GM21367 (cell line): Measurements from ENCODE around the gene CARD11.

ENCODE experiments used
- ATAC-seq: cut with Tn5 transposase; IDR thresholded peaks from one replicate; pipeline ENCODE4 v1.9.1; 2021; ENCODE audit not compliant: unreplicated experiment

Gene CARD11

DNA sequence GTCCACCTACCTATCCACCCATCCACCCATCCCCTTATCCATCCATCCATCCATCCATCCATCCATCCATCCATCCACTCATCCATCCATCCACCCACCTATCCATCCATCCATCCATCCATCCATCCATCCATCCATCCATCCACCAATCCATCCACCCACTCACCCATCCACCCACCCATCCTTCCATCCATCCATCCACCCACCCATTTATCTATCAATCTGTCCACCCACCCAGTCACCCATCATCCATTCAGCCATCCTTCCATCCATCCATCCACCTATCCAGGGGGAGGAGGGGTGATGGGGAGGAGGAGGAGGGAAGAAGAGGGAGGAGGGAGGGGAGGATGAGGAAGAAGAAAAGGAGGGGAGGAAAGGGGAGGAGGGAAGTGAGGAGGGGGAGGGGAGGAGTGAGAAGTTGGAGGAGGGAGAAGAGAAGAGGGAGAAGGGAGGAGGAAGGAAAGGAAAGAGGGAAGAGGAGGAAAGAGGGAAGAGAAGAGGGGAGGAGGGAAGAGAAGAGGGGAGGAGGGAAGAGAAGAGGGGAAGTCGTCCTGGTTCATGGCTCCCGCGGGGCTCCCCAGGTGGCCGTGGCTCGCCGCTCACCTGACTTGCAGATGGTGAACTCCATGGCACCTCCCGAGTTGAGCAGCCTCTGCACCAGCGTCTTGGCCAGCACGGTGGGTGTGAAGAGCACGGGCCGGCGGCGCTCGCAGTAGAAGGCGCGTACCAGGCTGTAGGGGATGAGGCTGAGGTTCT lies 130.8 kb downstream of the CARD11 start:
- no peak for ATAC-seq

DNA sequence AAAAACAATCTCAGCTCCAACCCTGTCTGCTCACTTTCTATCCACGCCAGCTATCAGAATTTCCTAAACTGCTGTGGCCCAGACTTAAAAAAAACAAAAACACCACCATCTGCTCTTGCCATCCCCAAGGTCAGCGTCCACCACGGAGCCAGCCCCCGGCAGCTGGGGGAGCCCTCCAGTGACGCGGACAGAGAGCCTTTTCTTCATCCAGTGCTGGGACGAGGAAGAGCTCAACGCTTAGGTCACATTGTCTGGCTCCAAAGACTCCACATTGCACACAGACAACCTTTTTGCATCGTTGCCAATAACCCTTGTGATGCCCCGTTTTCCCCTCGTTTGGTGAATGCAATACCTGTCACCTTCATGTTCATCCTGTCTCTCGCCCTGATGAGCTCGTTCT lies 132.2 kb downstream of the CARD11 start:
- ATAC-seq, result no peak

DNA sequence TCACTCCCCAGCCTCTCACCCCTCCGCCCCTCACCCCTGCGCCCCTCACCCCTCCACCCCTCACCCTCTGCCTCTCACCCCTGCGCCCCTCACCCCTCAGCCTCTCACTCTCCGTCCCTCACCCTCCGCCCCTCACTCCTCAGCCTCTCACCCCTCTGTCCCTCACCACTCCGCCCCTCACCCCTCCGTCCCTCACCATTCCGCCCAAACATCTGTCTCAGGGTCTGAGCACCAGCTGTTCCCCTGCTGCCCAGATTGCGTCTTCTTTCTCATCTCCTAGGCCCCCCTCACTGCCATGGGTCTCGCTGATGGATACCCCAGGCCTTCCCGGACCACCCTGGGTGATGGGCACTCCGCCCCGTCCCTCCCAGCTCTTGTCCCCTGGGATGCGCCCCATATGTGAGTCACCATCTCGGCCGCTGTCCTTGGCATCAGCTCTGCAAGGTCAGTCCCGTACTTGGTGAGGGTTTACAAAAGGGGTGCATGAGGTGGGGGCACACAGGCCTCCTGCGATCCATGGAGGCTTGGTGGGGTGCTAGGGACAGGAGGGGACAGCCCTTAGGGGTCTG lies 134.1 kb downstream of the CARD11 start:
- ATAC-seq, result no peak

DNA sequence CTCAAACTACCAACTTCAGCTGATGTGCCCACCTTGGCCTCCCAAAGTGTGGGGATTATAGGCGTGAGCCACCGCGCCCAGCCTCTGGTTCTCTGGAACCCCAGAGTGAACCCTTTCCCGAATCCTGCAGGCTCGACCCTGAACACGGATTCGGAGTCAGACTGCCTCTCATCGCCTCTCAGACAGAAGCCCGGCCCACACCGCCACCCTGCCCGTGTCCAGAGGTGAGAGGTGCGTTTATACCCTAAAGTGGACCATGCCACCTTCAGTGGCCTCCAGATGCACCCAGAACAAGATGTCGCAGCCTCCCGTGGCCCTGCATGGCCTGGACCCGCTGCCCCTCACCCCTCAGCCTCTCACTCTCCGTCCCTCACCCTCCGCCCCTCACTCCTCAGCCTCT lies 134.6 kb downstream of the CARD11 start:
- ATAC-seq, result no peak

DNA sequence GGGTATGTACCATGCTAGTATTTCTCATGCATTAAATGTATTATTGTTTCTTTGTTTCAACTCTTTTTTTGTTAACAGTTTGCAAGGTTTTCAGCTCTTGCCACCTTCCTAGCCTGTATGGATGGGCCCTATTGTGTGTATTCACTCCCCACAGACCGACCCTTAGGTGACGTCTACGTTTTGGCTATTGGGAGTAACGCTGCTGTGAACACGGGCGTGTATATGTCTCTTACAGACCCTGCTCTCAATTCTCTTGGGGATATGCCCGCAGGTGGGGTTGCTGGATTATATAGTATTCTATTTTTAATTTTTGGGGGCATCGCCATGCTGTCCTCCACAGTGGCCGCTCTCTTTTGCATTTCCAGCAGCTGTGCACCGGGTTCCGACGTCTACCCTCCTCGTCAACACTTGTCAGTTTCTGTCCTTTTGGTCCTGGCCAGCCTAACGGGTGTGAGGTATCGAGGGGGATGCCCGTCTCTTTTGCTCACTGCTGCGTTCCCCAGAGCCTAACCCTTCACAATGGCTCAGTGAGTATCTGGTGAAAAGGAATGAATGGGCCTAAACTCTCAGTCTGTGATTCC lies 135.5 kb downstream of the CARD11 start:
- no peak for ATAC-seq

DNA sequence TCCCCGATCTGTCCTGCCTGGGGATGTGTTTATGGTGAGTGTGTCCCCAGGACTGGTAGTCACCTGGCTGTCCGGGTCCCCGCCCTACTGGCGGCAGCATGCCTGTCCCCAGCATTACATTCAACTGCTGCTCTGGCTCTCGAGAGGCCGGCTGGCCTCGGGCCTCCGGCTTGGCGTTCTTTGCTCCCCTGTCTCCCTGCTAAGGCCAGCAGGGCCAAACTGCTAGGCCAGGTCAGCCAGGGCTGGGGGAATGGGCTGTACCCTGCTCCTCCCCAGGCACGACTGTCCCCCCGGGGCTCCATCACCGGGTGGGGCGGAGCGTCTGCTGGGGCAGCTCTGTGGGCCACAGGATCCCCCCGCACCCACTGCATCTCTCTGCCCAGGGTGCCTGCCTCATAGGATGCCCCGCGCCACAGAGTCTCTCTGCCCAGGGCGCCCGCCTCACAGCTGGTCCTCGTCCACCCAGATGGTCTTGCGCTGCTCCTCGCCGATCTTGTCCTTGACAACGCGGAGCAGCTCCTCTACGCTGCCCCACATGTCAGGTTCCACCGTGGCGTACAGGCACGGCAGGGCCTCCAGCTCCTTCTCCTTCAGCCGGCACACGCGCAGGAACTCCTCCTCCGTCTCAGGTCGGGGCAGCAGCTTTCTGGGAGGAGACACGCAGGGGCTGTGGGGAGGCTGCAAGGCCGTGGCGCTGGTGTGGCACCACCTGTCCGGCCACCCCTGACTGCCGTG lies 137.3 kb downstream of the CARD11 start:
- no peak for ATAC-seq

DNA sequence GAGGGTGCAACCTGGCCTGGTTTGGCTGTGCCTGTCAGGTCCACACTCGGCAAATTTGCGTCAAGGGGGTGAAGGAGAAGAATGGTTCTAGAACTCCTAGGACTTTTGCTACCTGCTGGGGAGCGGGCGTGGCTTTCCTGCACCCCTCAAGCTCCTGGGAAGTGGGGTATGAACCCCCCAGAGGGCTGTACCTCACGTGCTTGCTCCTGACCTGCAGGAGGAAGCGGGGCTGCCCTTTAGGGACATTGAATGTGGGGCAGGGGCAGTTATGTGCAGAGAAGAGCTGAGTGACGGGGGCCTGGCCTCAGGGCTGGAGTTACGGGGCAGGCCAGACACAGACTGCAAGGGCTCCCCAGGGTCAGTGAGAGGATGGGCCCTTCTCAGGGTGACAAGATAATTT lies 138.2 kb downstream of the CARD11 start:
- no peak for ATAC-seq

DNA sequence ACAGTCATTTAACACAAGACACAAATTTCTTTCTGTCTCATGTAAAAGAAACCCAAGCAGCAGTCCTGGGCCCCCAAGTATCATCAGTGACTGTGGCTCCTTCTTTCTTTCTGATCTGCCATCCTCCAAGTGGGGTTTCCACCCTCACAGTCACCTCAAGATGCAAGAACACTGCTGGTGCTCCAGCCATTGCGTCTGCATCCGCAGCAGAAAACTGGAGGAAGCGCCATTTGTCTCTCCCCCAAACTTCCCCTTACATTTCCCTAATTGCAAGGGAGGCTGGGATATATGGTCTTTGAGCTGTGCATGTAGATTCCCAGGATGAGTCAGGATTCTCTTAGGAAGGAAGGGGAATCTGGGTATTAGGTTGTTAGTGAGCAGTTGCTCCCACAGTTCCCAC lies 138.6 kb downstream of the CARD11 start:
- ATAC-seq, result no peak

DNA sequence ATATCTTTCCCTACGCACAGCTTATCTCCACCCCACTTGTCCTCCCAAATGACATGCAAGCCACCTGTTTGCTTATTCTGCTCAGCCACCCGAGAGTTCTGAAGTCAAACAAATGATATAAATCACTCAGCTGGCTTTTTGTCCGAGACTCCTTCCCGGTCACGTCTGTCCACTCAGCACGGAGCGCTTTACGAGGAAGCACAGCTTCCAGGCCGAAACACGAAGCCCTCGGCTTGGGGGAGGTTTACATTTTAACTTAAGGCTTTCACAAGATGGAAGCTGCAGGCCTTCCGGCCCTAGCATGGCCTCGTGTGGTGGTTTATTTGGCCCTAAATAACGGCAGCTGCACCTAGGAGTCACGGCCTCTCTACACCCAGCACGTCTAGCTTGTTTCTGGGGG lies 139.5 kb downstream of the CARD11 start:
- no peak for ATAC-seq

DNA sequence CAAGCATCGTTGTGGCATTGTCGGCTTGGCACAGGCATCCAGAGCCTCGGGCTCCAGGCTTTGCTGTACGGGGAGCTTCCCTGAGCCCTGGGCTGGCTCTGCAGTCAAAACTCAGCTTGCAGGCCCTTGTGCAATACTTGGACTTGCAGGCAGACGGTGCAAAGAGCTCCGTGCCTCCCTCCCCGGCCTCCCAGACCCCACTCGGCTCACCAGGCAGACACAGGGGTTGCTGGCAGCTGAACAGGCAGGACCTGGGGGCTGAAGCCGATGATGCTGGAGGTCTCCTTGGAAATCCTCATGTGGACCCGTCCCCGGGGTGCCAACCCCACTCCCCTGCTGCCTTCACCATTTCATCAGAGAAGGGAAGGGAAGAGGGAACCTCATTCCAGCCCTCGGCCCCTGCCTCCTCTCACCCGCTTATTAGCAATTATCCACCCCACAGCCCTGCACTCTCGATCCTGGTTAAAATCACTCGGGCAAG lies 139.9 kb downstream of the CARD11 start:
- no peak for ATAC-seq

DNA sequence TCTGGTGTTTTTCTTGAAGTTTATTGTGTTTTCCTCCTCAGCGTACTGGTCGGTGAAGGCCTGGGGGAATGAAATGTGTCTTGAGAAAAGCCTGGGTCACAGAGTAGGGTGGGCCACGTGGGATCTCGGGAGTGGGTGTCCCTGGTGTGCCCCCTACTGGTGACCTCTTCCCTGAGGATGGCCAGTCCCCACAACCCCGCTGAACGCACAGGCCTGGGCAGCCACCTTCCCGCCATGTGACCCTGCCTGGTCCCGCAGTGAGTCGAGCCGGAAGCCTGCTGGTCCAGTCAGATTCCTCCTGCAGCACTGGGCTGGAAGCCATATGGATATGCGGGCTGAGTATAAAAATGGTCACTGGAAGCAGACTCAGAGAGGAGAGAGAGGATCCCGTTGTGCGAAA lies 146.6 kb downstream of the CARD11 start:
- ATAC-seq, result no peak

DNA sequence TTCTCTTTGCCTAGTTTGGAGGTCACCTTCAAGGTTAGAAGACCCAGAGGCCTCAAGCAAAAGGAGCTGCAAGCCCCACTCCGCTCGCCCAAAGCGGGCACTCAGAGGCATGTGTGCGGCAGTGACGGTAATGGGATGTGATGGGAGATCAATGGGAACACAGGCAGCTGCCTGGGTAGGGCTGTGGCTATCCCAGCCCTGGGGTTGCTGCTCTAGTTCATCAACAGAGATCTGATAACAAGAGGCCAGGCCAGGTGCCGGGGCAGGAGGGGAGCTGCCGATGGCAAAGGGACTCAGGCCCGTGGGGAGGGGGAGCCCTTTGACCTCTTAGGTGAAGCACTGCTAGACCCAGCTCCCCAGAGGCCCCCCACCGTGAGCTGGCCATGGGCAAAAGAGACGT lies 147.5 kb downstream of the CARD11 start:
- no peak for ATAC-seq

DNA sequence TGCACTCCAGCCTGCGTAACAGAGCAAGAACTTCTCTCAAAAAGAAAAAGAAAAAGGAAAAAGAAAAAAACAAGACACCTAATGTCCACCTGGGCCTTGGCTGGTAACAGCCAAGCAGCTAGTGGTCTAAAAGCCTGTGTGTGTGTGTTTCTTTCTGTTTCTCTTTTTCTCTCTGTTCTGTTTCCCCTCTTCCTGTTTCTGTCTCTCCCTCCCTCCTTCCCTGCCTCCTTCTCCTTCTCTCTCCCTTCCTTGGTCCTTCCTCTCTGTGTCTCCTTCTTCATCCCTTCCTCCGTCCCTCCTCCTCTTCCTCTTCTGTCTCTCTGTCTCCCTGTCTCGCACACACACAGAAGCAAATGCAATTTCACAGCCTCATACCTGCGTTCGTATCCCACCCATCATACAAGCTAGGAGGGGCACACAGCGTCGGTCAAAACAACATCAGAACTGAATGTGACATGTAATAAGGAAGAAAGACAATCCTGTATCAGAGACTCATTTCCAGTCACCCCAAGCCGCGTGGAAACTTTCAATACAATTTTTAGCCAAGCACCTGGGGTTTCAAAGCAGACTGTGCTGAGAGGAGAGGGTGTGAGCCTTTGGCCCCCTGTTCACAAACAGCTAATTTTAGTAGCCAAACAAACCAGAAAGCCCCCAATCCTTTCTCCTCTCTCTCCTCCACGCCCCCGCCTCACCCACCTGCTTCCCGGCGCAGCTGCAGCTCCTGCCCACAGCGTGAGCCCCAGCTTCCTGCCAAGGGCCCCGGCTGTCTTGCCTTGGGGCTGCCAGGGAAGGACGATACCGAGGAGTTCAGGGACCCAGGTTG lies 149.3 kb downstream of the CARD11 start:
- ATAC-seq, result peak; percentile 60

DNA sequence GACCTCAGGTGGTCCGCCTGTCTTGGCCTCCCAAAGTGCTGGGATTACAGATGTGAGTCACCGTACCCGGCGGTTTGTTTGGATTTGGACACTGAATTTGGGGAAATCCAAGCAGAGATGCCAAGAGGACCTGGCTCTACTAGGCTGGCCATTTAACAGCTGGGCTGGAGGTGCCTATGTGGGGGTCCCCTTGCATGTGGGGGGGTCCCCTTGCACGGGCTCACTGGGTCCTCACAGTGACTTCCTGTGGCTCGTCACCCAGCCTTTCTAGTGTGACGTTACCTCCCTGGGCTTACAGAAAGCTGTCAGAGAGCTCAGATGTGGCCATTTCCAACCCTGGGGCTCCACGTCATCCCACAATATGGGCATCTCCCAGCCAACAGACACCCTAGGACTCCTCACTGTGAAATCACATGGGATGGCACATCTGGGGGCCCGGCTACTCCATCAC lies 150.2 kb downstream of the CARD11 start:
- ATAC-seq, result no peak

DNA sequence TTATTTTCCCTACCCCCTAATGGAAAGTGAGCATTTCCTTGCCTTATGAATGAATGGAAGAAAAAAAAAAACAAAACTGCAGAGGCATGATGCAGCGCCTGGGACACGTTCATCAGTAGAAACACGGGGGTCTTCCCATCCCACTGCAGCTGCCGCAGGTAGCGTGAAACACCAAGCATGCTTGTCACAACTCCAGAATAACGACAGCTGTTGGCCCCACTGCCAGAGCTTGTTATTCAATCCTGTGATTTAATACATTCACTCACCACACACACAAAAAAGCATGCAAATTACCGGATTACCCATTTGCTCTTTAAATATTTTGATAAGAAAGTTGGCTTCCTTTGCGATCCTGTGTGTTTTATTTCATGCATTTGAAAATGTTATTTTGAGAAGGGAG lies 151.1 kb downstream of the CARD11 start:
- ATAC-seq, result no peak

DNA sequence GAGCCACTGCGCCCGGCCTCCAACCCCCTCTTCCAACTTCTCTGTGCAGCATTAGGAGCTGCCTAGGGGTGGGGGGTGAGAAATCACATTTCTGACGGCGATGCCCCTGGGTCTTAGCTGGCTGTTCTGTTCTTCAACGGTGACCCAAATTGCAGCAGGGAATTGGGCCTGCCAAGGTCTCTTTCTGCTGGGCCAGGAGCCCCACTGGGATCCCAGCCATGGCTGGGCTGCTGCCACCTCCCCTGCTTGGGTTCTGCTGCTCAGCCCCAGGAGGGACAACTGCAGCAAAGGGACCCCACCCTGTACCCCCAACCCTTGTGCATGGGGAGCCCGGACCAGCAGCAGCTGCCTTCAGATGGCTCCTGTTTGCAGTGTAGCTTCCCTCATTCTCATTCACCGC lies 155.9 kb downstream of the CARD11 start:
- no peak for ATAC-seq

DNA sequence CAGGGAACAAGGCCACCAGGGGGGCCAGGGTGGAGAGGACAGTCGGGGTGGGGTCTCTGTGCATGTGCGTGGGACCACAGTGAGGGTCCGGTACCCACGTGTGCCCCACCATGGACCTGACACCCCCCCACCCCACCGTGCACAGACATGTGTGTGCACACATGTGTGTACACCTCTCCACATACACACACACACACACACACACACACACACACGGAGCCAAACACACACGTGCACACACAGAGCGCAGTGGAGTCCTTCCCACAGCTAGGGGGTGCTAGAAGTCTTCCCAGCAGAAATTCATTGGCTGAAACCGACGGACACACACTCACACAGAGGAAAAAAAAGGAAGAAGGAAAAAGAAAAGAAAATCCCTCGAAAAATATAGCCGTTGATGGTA lies 156.8 kb downstream of the CARD11 start:
- ATAC-seq, result no peak

DNA sequence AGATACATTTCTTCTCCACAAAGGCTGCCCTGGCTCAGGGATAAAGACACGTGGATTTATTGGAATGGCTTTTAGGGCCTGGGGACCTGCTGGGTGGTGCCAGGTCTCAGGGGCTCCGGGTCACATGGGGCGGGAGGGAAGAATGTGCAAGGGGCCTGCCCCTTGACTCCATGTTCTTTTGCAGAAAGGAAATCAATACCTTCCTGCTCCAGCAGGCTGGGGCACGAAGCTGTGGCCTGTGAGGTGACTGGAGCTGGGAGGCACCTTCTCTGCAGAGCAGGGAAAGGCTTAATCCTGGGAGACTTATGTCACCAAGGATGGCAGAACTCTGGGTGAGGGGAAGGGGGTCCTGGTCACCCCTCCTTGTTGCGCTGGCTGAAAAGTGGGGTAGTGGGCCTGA lies 157.3 kb downstream of the CARD11 start:
- no peak for ATAC-seq

DNA sequence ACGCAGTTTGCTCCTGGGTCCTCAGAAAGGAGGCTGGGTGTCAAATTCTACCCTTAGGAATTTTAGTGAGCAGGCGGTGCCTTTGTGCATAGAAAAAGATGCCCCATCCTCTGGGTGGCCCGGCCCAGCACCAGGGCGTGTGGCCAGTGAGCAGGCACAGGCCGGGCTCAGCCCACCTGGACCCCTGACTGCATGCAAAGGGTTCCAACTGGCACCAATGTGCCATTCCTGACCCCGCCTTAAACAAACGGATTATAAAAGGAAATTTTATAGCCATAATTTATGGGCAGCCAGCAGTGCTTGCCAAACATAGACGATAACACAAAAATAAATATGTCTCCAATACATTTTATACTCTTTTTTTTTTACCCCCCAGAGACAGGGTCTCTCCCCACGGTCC lies 159.5 kb downstream of the CARD11 start:
- ATAC-seq, result no peak

DNA sequence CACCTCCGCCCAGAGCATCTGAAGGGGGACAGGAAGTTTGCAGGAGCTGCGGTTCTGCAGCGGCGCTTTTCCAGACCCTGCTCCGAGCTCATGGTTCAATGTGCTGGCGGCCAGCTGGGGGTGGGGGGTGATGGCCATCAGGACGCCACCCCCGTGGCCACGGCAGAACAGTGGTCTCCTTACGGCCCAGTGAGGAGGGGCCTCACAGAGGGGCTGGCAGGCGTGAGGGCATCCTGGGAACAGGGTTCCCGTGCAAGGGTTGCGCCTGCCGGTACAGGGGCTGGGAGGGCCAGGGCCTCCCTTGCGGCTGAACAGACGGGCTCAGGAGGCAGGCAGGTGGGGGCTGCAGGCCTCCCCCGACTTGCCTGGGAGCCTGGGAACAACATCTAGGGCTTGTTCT lies 160.6 kb downstream of the CARD11 start:
- ATAC-seq, result no peak

DNA sequence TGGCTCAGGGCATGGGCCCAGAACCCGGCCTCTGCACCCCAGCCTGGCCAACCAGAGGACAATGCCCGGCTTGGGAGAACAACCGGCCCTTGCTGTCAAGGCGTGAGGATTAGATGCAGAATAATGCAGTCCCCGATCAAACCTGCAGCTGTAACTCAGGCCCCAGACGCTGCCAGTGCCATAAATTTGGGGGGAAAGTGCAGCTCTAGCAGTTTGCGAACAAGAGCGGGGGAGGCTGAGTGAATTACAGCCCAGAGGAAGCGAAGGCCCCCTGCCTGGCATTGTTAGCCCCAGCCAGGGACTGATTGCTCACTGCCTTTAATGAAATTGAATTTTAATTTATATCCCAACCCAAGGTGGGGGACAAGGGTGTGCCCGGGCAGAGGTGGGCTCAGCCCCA lies 161.6 kb downstream of the CARD11 start:
- no peak for ATAC-seq
